Heart left ventricle (tissue), 13 donors: ENCODE data around the gene DENND5A.

Experiments
- CTCF ChIP-seq, 12 donors: fragments of 200-600 bp; sonication (generic) in 4 of 12; IDR thresholded peaks; one replicate each; pipeline versions ENCODE4 v1.5.0 to v1.8.0; 2018 to 2022; ENCODE audit warnings: antibody characterized with exemption in 12 of 12, mild to moderate bottlenecking in 5 of 12
- POLR2A ChIP-seq, 2 donors: fragments of 450-650 bp; IDR thresholded peaks; one replicate each; pipeline ENCODE4 v1.6.1; 2017; ENCODE audit warnings: antibody characterized with exemption in 2 of 2, mild to moderate bottlenecking in 2 of 2, moderate library complexity in 2 of 2
- donor health status: ischemic (EF 13 %, LVEDD 7.1; RV severe dilation, severe dysfunction).
- donor health status: DM: no; HTN: yes; CAD: no.
- donor health status: DM: no; HTN: no; CAD: no.
- donor health status: ischemic (EF 25% LVEDD 6.9; RV normal size, moderate dysfunction).
- donor health status: ischemic (EF 25% LVEDD 5.7; RV mildly dilated, moderate dysfunction).
- donor health status: ischemic (EF 35%, LVEDD 5.7; RV mildly dilated, moderate dysfunction).
- donor health status: nonischemic (EF 11% LVEDD 7.7; RV severe dilation, severe dysfunction).
- donor health status: DM: yes; HTN: yes; CAD: no.
- donor health status: PGD.
- donor health status: ischemic (EF 29% LVEDD 5.4; RV normal size, mild dysfunction).
- donor health status: nonischemic (EF 23%, LVEDD 6.1; RV moderate dilation, normal function).

GRCh38 chr11:9254416-9254815 lies 10.7 kb downstream of the DENND5A start:
- TF ChIP-seq POLR2A (IDR thresholded peaks at IDR 0.05) = no peak
- TF ChIP-seq CTCF (IDR thresholded peaks at IDR 0.05) = no peak
